Kidney glomerular epithelial cell (primary cell): Measurements from ENCODE around the gene POMZP3.
A peak's percentile ranks its signal among the peaks of the same experiment; 100 is the strongest.
"Not testable (repeated sequence)": the region's sequence is repeated elsewhere in the genome, so short reads cannot be mapped to it uniquely, and the experiment has no call there.

Source experiments
- DNase-seq: peaks from one replicate; lab custom pipeline; 2025; lab: John Stamatoyannopoulos, UW

The POMZP3 gene

GRCh38 chr7:76626989-76627642 lies at the start of gene POMZP3:
Gene POMZP3 (minus strand): TSS chr7:76627279. CDS start chr7:76626064, 1,215 bp downstream.
- not testable (repeated sequence) for DNase-seq

GRCh38 chr7:76675783-76676182 lies 48.7 kb upstream of the POMZP3 start:
- not testable (repeated sequence) for DNase-seq

GRCh38 chr7:76673346-76673745 lies 46.3 kb upstream of the POMZP3 start:
- DNase-seq, result not testable (repeated sequence)

- not testable (repeated sequence) for DNase-seq
These were observed 32.1 kb upstream of the POMZP3 start for GRCh38 chr7:76659212-76659611.

- not testable (repeated sequence) for DNase-seq
These were observed 29.3 kb upstream of the POMZP3 start for GRCh38 chr7:76656425-76656824.

GRCh38 chr7:76642620-76643019 lies 15.5 kb upstream of the POMZP3 start:
- not testable (repeated sequence) for DNase-seq

GRCh38 chr7:76637061-76637691 lies 10.1 kb upstream of the POMZP3 start:
- DNase-seq, result not testable (repeated sequence)

GRCh38 chr7:76626581-76626980 lies 498 bp downstream of the POMZP3 start:
- not testable (repeated sequence) for DNase-seq

GRCh38 chr7:76619439-76620190 lies 7.5 kb downstream of the POMZP3 start:
- not testable (repeated sequence) for DNase-seq

GRCh38 chr7:76613783-76614182 lies 13.3 kb downstream of the POMZP3 start:
- not testable (repeated sequence) for DNase-seq

GRCh38 chr7:76612232-76612631 lies 14.8 kb downstream of the POMZP3 start:
- not testable (repeated sequence) for DNase-seq

- not testable (repeated sequence) for DNase-seq
These were observed 17.2 kb downstream of the POMZP3 start for GRCh38 chr7:76609864-76610263.

GRCh38 chr7:76608469-76608868 lies 18.6 kb downstream of the POMZP3 start:
- not testable (repeated sequence) for DNase-seq

- DNase-seq, result peak; percentile 95
These were observed 21.1 kb downstream of the POMZP3 start for GRCh38 chr7:76606027-76606426.

- DNase-seq, result not testable (repeated sequence)
These were observed 26.4 kb downstream of the POMZP3 start for GRCh38 chr7:76600650-76601049.

GRCh38 chr7:76600116-76600482 lies 27.0 kb downstream of the POMZP3 start:
- not testable (repeated sequence) for DNase-seq

GRCh38 chr7:76598590-76599264 lies 28.4 kb downstream of the POMZP3 start:
- not testable (repeated sequence) for DNase-seq

- DNase-seq, result not testable (repeated sequence)
These were observed 29.8 kb downstream of the POMZP3 start for GRCh38 chr7:76597288-76597687.

- DNase-seq, result not testable (repeated sequence)
These were observed 34.4 kb downstream of the POMZP3 start for GRCh38 chr7:76592694-76593093.

- not testable (repeated sequence) for DNase-seq
These were observed 35.3 kb downstream of the POMZP3 start for GRCh38 chr7:76591602-76592304.

- not testable (repeated sequence) for DNase-seq
These were observed 36.0 kb downstream of the POMZP3 start for GRCh38 chr7:76591033-76591432.
